HG02840 (cell line): ENCODE data around the gene MRPL49.
"Not testable (repeated sequence)": the region's sequence is repeated elsewhere in the genome, so short reads cannot be mapped to it uniquely, and the experiment has no call there.

Experiments used
- ATAC-seq: cut with Tn5 transposase; IDR thresholded peaks from one replicate; pipeline ENCODE4 v1.9.1; 2021; ENCODE audit warnings: mild to moderate bottlenecking, moderate library complexity, moderate number of reproducible peaks; ENCODE audit not compliant: unreplicated experiment, low FRiP score

MRPL49 gene

GRCh38 chr11:65132238-65132987, 10.3 kb downstream of the MRPL49 start:
- no peak for ATAC-seq

- ATAC-seq: no peak
Measured at GRCh38 chr11:65132988-65133700, 11.0 kb downstream of the MRPL49 start.

- ATAC-seq: no peak
Measured at GRCh38 chr11:65133724-65134123, 11.6 kb downstream of the MRPL49 start.

- peak; percentile 49 for ATAC-seq
Measured at GRCh38 chr11:65134240-65134951, 12.3 kb downstream of the MRPL49 start, which contains the start of gene SYVN1. SYVN1 (minus strand) TSS chr11:65134519; CDS start chr11:65133601, 918 bp downstream.

- peak; percentile 58 for ATAC-seq
Measured at GRCh38 chr11:65134952-65135632, 13.0 kb downstream of the MRPL49 start.

- ATAC-seq: no peak
Measured at GRCh38 chr11:65135633-65136145, 13.6 kb downstream of the MRPL49 start.

- no peak for ATAC-seq
Measured at GRCh38 chr11:65136515-65137096, 14.5 kb downstream of the MRPL49 start.

- ATAC-seq: no peak
Measured at GRCh38 chr11:65141896-65142494, 19.9 kb downstream of the MRPL49 start.

GRCh38 chr11:65147352-65148075, 25.4 kb downstream of the MRPL49 start:
- ATAC-seq: no peak

GRCh38 chr11:65148657-65149056, 26.5 kb downstream of the MRPL49 start:
- ATAC-seq: no peak

- not testable (repeated sequence) for ATAC-seq
Measured at GRCh38 chr11:65150131-65150508, 28.0 kb downstream of the MRPL49 start.

- ATAC-seq: no peak
Measured at GRCh38 chr11:65150509-65151299, 28.6 kb downstream of the MRPL49 start.

- no peak for ATAC-seq
Measured at GRCh38 chr11:65151331-65151899, 29.3 kb downstream of the MRPL49 start.

GRCh38 chr11:65152122-65152521, 30.0 kb downstream of the MRPL49 start:
- ATAC-seq: no peak

GRCh38 chr11:65156256-65156655, 34.1 kb downstream of the MRPL49 start:
- no peak for ATAC-seq

GRCh38 chr11:65156926-65157325, 34.8 kb downstream of the MRPL49 start:
- no peak for ATAC-seq

GRCh38 chr11:65157336-65157735, 35.2 kb downstream of the MRPL49 start:
- no peak for ATAC-seq

GRCh38 chr11:65159012-65159411, 36.9 kb downstream of the MRPL49 start:
- ATAC-seq: peak; percentile 68
